Stimulated activated CD4-positive, alpha-beta T cell treated with anti-CD3 and anti-CD28 coated beads, Interleukin-15, amount 100 ng/mL, for 48 hours (primary cell): ENCODE results near the gene NCF4.

Experiments
- DNase-seq, 2 donors: peaks; one replicate each; pipeline ENCODE4 v3.0.0-alpha.2; 2020; ENCODE audit warnings: low read depth in 2 of 2

The NCF4 gene

GRCh38 chr22:36922105-36922608, 61.4 kb downstream of the NCF4 start:
- DNase-seq: no peak

GRCh38 chr22:36922711-36923110, 61.9 kb downstream of the NCF4 start:
- no peak for DNase-seq

- DNase-seq: no peak
Measured at GRCh38 chr22:36923131-36923788, 62.5 kb downstream of the NCF4 start.

GRCh38 chr22:36924151-36924698, 63.4 kb downstream of the NCF4 start:
- DNase-seq: no peak

DNA sequence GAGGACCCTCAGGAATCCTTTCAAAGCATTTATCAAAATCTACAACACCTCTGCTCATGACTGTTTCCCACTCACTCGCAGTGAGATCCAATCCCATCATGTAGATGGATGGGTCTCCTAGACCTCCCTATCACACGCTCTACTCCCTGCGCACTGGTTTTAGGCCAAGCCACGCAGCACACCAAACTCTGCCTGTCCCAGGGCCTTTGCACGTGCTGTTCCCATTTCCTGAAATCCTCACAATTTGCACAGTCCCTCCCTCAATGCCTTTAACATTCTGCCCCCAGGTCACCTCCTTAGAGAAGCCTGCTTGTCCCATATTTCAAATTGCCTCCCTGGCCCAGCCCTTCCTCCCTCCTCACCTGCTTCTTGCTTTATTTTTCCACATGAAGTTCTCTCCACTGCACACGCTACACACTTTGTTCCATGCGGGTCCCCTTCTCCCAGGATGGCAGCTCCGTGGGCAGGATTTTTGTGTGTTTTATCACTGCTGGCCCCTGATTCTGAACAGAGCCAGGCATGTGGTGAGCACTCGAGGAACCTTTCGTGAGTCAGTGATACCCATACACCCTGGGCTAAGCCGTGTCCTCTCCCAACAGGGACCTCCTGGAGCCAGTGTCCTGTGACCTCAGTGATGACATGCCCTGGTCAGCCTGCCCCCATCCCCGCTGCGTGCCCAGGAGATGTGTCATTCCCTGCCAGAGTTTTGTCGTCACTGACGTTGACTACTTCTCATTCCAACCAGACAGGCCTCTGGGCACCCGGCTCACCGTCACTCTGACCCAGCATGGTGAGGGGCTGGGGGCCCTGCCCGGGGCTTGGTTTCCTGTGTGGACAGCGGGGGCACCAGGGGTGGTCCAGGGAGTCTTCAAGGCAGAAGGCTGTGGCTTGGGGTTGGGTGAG, 64.8 kb downstream of the NCF4 start:
- no peak for DNase-seq

DNA sequence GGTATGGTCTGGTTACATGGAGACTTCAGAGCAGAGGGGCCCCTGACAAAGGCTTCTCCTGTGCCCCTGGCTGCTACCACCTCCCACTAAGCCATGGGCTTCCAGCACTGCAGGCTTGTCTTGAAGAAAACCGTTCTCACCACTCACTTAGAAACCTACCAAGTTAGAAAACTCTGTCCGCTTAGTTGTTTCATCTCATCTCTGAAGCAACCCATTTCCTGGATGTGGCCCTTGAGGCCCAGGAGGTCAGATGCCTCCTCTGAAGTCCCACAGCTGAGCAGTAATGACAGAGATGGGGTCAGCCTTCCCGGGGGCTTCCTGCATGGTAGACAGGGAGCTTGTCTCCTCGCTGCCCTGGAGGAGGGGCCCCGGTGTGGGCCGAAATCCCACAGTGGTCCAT, 65.5 kb downstream of the NCF4 start:
- no peak for DNase-seq

GRCh38 chr22:36926721-36927435, 66.1 kb downstream of the NCF4 start:
- no peak for DNase-seq
